ENCODE data around the gene UBE2L3.
"Not testable (repeated sequence)": the region's sequence is repeated elsewhere in the genome, so short reads cannot be mapped to it uniquely, and the experiment has no call there.

Gene UBE2L3

DNA sequence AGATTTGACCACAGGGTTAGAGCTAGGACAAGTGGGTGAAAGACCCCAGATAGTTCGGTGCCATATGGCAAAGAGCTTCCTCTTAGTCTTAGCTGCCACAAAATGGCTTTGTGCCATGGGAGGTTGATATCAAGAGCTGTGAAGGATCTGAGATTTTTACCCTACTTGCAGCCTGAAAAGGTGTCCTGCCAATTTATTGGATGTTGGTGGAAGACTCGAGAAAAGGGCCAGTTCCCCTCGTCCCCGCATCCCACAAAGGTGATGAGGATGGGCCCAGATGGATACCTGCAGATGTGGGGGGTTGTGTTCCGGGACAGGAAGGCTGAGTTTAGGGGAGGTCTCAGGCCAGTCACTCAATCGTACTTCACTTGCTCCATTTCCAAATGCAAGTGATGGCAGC lies 35.1 kb downstream of the UBE2L3 start:
- DNase-seq (ENCODE audit: low read depth in 2 of 2) = no peak

DNA sequence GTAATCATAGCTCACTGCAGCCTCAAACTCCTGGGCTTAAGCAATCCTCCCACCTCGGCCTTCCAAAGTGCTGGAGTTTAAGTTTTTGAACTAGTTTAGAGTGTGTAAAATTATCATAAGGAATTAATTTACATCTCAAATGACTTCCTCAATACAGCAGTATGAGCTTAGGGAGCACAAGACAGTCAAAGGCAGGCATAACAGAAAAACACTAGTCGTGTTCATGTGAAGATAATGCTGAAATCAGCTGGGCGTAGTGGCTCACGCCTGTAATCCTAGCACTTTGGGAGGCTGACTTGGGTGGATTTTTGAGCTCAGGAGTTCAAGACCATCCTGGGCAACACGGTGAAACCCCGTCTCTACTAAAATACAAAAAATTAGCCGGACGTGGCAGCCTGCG lies 36.5 kb downstream of the UBE2L3 start:
- DNase-seq (ENCODE audit: low read depth in 2 of 2) = no peak

DNA sequence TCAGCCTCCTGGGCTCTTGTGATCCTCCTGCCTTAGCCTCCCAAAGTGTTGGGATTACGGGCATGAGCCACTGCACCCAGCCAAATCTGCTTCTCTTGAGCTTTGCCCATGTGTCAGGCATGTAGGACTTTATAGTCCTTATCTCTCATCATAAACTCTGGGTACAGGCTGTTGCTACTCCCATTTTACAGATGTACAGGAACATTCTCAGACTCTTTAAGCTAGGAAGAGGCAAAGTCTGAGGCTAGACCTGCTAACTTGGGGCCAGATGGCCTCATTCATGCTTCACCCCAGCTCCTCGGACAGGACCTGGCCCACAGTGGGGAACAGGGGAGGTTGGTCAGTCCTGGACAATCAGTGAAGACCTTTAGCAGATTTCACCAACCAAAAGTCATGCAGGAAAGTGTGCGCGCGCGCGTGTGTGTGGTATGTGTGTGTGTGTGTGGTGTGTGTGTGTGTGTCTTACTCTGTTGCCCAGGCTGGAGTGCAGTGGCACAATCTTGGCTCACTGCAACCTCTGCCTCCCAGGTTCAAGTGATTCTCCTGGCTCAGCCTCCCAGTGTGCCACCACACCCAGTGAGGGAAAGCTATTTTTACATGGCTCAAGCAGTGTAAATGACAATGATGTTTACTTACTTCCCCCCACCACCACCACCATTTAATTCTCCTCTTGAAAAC lies 38.5 kb downstream of the UBE2L3 start:
- no peak for DNase-seq (ENCODE audit: low read depth in 2 of 2)

DNA sequence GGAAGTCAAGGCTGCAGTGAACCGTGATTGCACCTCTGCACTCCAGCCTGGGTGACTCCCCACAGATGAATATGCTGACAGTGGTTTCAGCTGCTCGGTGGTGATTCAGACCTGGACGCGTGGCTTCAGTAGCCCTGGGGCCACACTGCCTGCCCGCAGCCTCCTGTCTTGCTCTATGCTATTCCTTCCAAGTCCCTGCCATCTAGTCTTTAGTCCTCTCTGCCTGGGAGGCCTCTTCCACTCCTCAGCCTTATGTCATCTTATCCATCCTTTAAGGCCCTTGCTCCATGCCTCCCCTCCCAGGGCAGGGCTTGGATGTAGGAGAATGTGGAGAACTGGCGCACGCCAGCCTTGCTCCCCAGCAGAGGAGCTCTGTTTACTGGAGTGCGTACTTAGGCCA lies 39.3 kb downstream of the UBE2L3 start:
- no peak for DNase-seq (ENCODE audit: low read depth in 2 of 2)

DNA sequence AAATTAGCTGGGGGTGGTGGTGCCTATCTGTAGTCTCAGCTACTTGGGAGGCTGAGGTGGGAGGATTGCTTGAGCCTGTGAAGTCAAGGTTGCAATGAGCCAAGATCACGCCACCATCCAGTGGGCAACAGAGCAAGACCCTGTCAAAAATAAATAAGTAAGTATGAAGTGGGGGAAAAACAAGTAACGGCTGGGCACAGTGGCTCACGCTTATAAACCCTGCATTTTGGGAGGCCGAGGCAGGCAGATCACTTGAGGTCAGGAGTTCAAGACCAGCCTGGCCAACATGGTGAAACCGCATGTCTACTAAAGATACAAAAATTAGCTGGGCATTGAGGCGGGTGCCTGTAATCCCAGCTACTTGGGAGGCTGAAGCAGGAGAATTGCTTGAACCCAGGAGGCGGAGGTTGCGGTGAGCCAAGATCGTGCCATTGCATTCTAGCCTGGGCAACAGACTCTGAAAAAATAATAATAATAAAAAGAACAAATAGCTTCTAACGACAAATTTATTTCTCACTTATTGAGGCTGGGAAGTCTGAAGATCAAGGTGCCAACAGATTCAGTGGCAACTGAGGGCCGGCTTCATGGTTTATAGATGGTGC lies 42.1 kb downstream of the UBE2L3 start:
- not testable (repeated sequence) for DNase-seq (ENCODE audit: low read depth in 2 of 2)

DNA sequence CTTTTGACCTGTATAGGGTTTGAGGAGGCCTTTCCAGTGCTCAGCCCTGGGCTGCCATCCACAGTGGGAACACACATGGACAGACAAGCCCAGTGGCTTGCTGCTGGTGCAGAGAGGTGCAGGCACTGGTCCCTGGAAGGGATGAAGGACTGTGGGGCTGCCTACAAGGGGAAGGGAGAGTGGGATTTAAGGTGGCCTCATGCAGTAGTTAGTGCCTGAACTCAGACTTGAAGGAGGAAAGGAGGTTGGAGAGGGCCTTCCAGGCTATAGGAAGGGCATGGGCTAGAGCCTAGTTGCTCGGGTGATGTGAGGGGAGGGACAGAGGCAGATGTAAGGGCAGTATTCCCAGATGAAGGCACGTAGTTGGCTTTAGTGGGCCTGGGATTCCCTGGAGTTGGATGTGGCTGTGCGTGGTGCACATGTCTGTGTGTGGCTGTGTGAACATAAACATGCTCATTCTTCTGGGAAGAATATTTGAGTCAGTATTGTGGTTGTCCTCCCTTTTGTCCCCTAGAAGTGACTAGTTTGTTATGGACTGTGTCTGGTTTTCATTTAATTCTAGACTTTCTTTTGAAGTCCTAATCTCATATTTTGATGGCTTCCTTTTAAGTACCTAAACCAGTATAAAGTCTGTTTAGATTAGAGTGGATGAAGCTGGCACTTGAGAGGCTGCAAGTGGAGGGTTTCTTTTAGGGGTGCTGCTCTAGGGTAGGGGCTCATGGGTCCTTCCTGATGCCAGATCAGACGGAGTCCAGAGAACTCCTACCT lies 43.9 kb downstream of the UBE2L3 start:
- no peak for DNase-seq (ENCODE audit: low read depth in 2 of 2)

DNA sequence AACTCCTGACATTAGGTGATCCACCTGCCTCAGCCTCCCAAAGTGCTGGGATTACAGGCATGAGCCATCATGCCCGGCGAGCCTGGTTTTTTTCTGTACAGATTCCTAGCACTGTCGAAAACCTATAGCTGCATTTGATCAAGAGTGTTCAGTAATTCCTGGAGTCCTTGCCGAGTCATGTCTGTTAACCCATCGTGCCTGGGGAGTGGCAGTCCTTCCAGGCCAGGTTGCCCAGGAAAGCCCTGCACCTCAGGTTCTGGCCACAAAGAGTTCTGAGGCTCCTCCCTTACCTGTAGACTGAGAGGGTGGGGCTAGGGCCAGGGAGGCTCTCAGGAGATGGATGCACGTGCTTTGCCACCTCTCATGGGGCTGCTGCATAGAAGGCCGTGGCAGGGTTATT lies 45.3 kb downstream of the UBE2L3 start:
- no peak for DNase-seq (ENCODE audit: low read depth in 2 of 2)

DNA sequence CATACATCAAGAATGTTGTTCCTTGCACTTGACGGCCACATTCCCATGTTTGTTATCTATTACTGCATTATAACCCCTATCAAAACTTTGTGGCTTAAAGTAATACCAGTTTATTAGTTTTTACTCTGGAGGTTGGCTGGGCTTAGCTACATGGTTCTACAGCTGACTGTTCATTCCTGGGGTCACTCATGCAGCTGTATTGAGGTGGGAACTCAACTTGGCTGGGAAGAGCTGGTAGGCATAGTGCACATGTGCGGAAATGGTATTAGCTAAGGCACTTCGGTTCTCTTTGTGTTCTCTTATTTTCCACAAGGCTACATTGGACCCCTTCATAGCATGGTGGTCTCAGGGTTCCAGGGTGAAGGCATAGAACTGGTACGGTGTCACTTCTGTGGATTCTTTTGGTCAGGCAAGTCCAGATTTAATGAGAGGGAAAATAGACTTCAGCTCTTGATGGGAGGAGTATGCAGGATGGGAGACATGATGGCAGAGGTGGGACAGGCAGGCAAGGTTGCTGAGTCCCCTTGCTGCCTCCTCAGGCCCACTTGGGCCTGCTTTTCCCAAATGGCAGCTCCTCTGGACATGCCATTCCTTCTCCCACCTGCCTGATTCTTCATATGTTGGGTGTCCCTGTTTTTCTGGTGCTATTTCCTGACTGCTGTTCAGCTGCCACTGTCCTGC lies 46.2 kb downstream of the UBE2L3 start:
- DNase-seq (ENCODE audit: low read depth in 2 of 2) = no peak

DNA sequence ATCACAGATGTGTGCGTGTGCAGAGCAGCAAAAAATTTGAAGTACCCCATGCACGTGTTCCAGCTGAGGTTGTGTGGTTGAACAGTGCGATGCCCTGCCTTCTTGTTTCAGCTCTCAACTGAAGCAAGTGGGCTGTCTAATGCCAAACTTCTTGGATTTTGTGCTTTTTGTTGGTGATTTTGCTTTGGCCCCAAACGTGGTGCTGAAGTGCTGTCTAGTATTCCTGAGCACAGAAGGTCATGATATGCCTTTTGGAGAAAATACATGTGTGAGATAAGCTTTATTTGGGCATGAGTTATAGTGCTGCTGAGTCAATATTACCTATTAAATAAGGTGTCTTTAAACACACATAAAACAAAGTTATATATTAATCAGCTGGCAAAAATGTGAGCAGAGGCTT lies 48.2 kb downstream of the UBE2L3 start:
- DNase-seq (ENCODE audit: low read depth in 2 of 2) = no peak

DNA sequence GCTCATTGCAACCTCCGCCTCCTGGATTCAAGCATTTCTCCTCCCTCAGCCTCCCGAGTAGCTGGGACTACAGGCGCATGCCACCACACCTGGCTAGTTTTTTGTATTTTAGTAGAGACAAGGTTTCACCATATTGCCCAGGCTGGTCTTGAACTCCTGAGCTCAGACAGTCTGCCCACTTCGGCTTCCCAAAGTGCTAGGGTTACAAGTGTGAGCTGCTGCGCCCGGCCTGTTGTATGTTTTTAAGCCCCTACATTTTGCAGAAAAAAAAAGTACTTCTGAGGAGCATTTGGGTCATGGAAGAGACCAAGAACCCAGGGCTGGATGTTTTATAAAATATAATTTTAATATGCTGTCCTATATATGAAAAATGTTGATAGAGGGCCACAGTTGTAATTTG lies 49.8 kb downstream of the UBE2L3 start:
- DNase-seq (ENCODE audit: low read depth in 2 of 2) = not testable (repeated sequence)

DNA sequence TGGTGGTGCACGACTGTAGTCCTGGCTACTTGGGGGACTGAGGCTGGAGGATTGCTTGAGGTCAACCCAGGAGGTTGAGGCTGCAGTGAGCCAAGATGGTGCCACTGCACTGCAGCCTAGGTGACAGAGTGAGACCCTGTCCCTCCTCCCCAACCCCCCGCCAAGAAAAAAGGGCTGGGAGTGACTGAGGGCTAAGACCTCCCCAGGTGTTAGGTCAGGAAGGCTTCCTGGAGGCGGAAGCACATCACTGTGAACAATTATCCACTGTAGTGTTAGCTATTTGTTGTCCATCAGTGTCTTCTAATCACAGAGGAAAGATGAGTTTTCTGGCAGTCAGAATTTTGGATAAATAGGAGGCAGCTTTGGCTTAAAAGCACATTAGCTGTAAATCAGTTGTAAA lies 53.5 kb downstream of the UBE2L3 start:
- DNase-seq (ENCODE audit: low read depth in 2 of 2) = no peak

DNA sequence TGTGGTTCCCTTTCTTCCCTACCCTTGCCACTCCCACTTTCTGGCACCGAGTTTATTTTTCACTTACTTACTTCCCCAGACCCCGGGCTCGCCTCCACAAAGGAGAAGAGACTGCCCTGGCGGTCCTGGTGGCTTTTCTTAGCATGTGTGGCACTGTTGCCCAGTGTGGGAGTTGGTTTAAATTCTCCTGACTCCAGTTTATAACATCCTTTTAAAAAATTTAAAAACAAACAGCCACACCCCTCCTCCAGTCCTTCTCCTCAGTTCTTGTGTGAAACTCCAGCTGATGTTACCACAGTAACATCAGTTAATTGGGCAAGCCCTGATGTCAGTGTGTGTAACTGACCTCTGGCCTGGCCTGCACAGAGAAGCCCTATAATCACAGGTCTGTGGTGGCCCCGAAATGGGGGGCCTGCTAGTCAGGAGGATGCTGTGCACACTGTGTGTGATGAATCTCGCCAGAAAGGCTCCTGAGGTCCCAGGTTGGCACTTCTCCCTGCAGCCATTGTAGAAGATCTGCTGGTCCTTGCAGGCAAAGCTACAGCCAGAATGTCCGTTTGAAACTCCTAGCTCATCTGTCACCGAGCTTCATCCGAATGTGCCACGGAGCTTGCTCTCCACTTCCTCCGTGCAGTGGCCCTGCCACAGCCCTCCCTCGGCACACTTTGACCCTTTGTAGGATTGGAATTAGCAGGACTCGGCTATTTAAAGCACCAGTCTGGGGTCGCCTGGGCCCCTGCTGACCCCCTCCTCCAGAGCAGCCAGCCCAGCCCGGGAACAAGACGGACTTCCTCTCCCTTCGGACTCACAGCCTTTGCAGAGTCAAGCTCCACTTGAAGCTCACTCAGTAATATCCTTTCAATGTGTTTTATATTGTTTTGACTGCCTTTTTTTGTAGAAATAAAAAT lies 54.8 kb downstream of the UBE2L3 start:
- no peak for DNase-seq (ENCODE audit: low read depth in 2 of 2)

DNA sequence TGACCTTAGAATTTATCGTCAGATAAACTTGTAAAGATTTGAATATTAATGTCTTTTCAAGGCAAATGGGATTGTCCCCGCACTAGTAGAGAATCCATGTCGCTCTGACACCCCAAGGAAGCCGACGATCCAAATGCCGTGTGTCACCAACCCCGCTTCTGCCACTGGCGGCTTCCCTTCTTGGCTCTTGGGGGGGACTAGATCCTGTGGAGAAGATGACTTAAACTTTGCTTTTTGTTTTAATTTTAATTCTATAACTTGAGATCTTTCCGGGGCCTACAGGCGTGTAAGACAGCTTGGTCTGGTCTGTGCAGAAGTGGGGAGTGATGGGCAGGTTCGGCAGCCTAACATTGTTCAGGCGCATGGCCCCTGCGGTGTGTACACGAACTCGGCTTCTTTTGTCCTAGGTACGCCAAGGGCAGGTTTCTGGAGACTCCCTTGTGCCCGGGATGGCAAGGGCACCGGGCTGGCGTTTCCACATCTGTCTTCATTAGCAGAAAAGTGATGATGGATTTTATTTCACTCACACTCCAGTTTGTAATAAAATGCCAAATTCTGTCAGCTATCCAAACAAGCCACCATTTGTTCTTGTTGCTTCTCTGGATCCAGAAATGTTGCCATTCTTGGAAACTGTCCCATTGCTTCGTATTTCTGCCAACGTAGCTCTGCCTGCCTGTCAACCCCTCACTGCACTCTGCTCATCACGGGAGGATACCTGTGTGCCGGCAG lies 55.6 kb downstream of the UBE2L3 start:
- no peak for DNase-seq (ENCODE audit: low read depth in 2 of 2)

DNA sequence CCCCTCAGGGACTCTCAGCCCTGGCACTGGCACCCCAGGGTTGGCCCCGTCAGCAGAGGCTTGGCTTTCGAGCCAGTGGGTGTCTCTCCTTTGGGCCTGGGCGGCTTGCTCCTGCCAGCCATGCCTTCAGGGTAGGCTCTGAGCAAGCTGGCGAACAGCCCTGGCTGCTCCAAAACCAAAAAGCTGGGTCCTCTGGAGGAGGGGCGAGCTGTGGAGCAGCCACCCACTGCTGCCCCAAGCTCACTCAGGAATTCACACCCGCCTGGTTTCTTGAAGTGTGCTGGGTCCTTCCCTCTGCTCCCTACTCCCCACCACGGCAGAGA lies 56.1 kb downstream of the UBE2L3 start:
- no peak for DNase-seq (ENCODE audit: low read depth in 2 of 2)

DNA sequence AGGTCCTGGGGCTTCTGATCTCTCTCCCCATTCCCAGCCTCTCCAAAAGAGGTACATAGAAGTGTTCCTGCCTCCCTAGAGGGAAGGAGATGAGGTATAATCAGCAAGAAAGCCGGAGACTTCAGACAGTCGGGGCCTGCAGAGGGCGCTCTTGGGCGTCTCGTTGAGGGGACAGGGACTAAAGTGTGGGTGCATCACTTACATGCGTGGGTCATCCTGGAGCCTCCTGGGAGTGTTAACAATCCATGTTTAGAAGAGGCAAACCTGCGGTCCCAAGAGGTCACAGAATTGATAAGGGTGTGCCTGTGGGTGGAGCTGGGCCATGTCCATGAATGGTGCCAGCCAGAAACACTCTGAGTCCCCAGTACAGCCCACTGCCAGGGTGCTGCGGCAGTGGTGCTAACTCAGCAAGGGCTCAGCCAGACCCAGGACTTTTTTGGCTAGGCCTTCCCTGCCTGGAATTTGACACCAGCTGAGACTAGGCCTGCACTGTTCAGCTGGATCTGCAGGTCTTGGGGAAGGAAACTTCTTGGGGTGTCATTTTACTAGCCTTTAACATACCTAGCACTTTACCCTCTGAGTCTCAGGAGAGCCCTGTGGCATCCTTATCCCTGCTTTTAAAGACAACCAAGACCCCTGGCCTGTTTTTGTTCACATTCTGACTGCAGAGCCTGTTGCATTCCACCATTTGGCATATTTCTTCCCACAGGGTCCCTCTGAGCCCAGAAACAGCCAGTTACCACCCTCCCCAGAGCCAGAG lies 56.8 kb downstream of the UBE2L3 start:
- no peak for DNase-seq (ENCODE audit: low read depth in 2 of 2)

DNA sequence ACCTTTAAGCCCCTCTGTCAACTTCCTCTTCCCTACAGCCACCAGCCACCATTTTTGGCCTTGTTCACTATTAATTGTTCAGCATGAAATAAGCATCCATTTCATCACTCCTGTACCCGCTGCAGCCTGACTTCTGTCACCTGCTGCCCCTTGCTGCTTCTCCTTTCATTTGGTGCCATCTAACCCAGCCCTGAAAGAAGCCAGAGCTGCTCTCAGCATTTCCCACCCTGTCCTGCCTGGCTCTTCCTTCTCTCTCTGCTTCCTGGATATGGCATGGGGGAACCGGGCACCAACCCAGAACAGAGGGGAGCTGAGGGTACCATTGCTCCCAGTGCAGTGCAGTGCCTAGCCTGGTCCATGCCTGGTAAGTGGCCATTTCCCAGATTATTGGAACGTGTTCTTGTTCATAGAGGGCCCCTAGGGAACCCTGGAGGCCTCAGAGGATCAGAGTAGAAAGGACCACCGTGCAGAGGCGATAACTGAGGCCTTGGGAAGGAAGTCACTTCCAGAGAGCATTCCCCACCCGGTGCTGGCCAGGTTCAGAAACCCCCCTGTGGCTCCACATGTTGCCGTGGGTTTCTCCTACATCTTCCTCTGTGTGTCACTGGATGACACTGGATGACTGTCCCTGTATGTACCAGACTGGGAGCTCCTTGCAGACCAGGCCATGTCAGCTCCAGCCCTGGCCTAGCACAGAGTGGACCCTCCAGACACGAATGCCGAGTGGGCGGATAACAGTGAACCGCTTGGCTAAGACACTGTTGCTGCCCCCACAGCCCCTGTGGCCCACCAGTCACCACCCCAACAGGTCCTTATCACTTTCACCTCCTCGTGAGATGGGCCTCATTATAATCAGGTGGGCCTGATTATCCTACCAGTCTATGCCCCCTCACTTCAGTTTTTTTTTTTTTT lies 57.6 kb downstream of the UBE2L3 start:
- no peak for DNase-seq (ENCODE audit: low read depth in 2 of 2)

DNA sequence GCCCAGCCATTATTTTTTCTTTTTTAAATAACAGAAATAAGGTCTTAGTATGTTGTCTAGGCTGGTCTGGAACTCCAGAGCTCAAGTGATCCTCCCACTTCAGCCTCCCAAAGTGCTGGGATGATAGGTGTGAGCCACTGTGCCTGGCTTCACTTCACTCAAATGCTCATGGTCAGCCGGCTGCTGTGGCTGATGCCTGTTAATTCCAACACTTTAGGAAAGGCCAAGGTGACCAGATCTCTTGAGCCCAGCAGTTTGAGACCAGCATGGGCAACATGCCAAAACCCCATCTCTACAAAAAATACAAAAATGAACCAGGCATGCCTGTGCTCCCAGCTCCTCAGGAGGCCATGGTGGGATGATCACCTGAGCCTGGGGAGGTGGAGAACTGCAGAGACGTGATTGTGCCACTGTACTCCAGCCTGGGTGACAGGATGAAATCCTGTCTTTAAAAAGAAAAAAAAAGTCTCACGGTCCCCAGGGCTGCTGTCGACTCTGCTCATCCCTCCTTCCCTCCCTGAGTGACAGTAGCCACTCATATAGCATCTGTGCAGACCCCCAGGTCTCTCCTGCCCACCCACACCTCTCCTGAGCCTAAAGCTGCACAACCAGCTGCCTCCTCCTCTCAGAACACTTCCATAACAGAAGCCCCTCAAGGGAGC lies 58.7 kb downstream of the UBE2L3 start:
- DNase-seq (ENCODE audit: low read depth in 2 of 2) = no peak

DNA sequence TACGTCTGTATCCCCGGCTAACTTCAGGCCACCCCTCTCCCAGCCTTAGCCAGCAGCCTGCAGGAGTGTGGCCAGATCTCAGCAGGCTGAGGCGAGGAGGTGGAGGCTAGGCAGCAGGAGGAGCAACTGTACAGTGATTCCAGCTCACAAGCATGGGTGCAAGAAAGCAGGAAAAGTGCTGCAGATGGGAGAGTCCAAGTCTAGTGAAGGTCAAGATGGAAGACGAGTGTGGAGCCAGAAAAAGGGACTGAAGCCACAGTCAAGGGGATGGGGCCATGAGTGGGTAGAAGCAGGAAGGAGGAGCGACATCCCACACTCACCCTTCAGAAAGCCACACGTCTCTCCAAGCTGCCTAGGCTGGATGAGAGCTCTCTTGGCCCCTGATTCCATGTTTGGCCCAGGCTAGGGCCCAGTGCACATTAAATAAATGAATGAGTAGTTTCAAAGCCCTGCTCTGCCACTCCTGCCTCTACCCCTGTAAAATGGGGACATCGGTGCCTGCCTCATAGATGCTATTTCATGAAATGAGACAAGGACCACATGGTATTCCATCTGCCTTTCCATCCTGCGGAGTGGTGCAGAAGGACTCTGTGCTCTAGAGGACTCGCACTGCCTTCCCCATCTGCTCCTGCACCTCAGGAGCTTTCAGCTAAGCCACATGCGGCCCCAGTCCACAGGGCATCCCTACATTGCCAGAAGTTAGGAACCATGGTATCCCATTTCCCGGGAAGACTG lies 59.4 kb downstream of the UBE2L3 start:
- no peak for DNase-seq (ENCODE audit: low read depth in 2 of 2)

Measured in fibroblast of skin of left biceps (primary cell).